OCI-LY1 (cell line): ENCODE measurements around the gene SIRT2.

Experiments used
- H2AFZ ChIP-seq: fragments of 200-600 bp; sonication (generic), shearing (Covaris generic); 2 replicates; pipeline ENCODE4 v1.6.0; 2014; ENCODE audit warnings: antibody characterized with exemption, mild to moderate bottlenecking, low read length
- H3F3A ChIP-seq: fragments of 200-600 bp; sonication (generic), shearing (Covaris generic); 2 replicates; pipeline ENCODE4 v1.6.0; 2014; ENCODE audit warnings: mild to moderate bottlenecking, antibody characterized with exemption, low read length, moderate library complexity; ENCODE audit not compliant: insufficient read depth
- H3K27ac ChIP-seq: fragments of 200-600 bp; sonication (generic); 2 replicates; pipeline ENCODE4 v1.5.1; 2014; ENCODE audit warnings: low read length, mixed run types, mild to moderate bottlenecking, low read depth; ENCODE audit not compliant: poor library complexity, severe bottlenecking
- H3K27me3 ChIP-seq: fragments of 200-600 bp; sonication (generic); 2 replicates; pipeline ENCODE4 v1.6.0; 2014; ENCODE audit warnings: antibody characterized with exemption, mild to moderate bottlenecking, low read length, moderate library complexity; ENCODE audit not compliant: insufficient read depth
- H3K36me3 ChIP-seq: fragments of 200-600 bp; sonication (generic); 2 replicates; pipeline ENCODE4 v1.6.1; 2014; ENCODE audit warnings: mild to moderate bottlenecking, antibody characterized with exemption, low read length, moderate library complexity, mixed read lengths; ENCODE audit not compliant: insufficient read depth
- H3K4me1 ChIP-seq: fragments of 200-600 bp; sonication (generic); 2 replicates; pipeline ENCODE4 v1.5.1; 2014; ENCODE audit warnings: mild to moderate bottlenecking, low read length, moderate library complexity; ENCODE audit not compliant: insufficient read depth, severe bottlenecking
- H3K4me2 ChIP-seq: fragments of 200-600 bp; sonication (generic), shearing (Covaris generic); 2 replicates; pipeline ENCODE4 v1.6.1; 2014; ENCODE audit warnings: low read length
- H3K4me3 ChIP-seq: fragments of 200-600 bp; sonication (generic); 2 replicates; pipeline ENCODE4 v1.5.1; 2014; ENCODE audit warnings: low read length, low read depth, mild to moderate bottlenecking, mixed read lengths; ENCODE audit not compliant: poor library complexity, severe bottlenecking
- H3K79me2 ChIP-seq: fragments of 200-600 bp; shearing (Covaris generic); 2 replicates; pipeline ENCODE4 v1.6.1; 2016; ENCODE audit warnings: mixed run types, low read length, mixed read lengths; ENCODE audit not compliant: insufficient read depth
- H3K9ac ChIP-seq: fragments of 200-600 bp; sonication (generic), shearing (Covaris generic); 2 replicates; pipeline ENCODE4 v1.6.1; 2014; ENCODE audit warnings: mild to moderate bottlenecking, low read length, mixed read lengths
- H3K9me2 ChIP-seq: fragments of 200-600 bp; sonication (generic), shearing (Covaris generic); 2 replicates; pipeline ENCODE4 v1.6.1; 2014; ENCODE audit warnings: low read depth, mild to moderate bottlenecking, low read length, mixed read lengths
- H3K9me3 ChIP-seq: fragments of 200-600 bp; shearing (Covaris generic); 2 replicates; pipeline ENCODE4 v1.6.1; 2014; ENCODE audit warnings: low read length, mixed read lengths
- H4K20me1 ChIP-seq: fragments of 200-600 bp; sonication (generic), shearing (Covaris generic); 2 replicates; pipeline ENCODE4 v1.6.0; 2016; ENCODE audit warnings: mild to moderate bottlenecking, low read length; ENCODE audit not compliant: insufficient read depth
- CTCF ChIP-seq: fragments of 200-600 bp; sonication (generic), shearing (Covaris generic); IDR thresholded peaks from 2 replicates; pipeline ENCODE4 v1.5.1; 2017; ENCODE audit warnings: mild to moderate bottlenecking, antibody characterized with exemption, low read length, moderate library complexity, mixed read lengths
- EZH2 ChIP-seq: fragments of 200-600 bp; sonication (generic), shearing (Covaris generic); IDR thresholded peaks from 2 replicates; pipeline ENCODE4 v1.8.0; 2017; ENCODE audit warnings: borderline replicate concordance, mixed run types, mild to moderate bottlenecking, antibody characterized with exemption, low read length, moderate library complexity, mixed read lengths

The SIRT2 gene

GRCh38 chr19:38870612-38871011 lies 28.8 kb downstream of the SIRT2 start:
- Histone ChIP-seq H3K27me3 (no peaks in the 10 kb centered on the region), H3K4me2 (peak overlapping the region; percentile 92), H3K27ac (peak overlapping the region; percentile 72)

GRCh38 chr19:38869836-38870607 lies 29.4 kb downstream of the SIRT2 start:
- 0 out of 2 replicates have a peak, but pooled peaks cover 6% of the 10 kb centered on the region for H3K36me3 ChIP-seq
- peaks cover 51% of the 10 kb centered on the region for H3K4me1 ChIP-seq
- H3F3A ChIP-seq, result peaks cover 6% of the 10 kb centered on the region; the same call in 1 of the 2 replicates
- no peaks in the 10 kb centered on the region for H3K9me3 ChIP-seq
- peak overlapping the region; percentile 92 for H3K4me2 ChIP-seq
- H4K20me1 ChIP-seq, result no peaks in the 10 kb centered on the region
- no peaks in the 10 kb centered on the region for H3K79me2 ChIP-seq
- H3K27me3 ChIP-seq, result no peaks in the 10 kb centered on the region
- no peak overlapping the region for H2AFZ ChIP-seq
- peak overlapping the region; percentile 84 for H3K27ac ChIP-seq
- peak overlapping the region; percentile 77 for H3K9ac ChIP-seq
- TF ChIP-seq CTCF (peak; percentile 93), EZH2 (no peak)
- H3K9me2 ChIP-seq, result no peaks in the 10 kb centered on the region
- peak overlapping the region; percentile 64 for H3K4me3 ChIP-seq

More at GRCh38 chr19:38870612-38871011, 28.8 kb downstream of the SIRT2 start:
- no peaks in the 10 kb centered on the region for H3K9me2 ChIP-seq
- H3K9ac ChIP-seq, result peak overlapping the region; percentile 77
- H3K4me3 ChIP-seq, result peak overlapping the region; percentile 64
- H3K9me3 ChIP-seq, result no peaks in the 10 kb centered on the region
- no peaks in the 10 kb centered on the region for H4K20me1 ChIP-seq
- H3F3A ChIP-seq, result peaks cover 6% of the 10 kb centered on the region; the same call in 1 of the 2 replicates
- no peak for TF ChIP-seq EZH2
- no peak for TF ChIP-seq CTCF
- 0 out of 2 replicates have a peak, but pooled peaks cover 6% of the 10 kb centered on the region for H3K36me3 ChIP-seq
- H3K4me1 ChIP-seq, result peaks cover 45% of the 10 kb centered on the region
- H2AFZ ChIP-seq, result no peak overlapping the region
- H3K79me2 ChIP-seq, result no peaks in the 10 kb centered on the region

- no peak for TF ChIP-seq CTCF
- TF ChIP-seq EZH2, result no peak
- H3K9ac ChIP-seq, result peak overlapping the region; percentile 77
- no peaks in the 10 kb centered on the region for H4K20me1 ChIP-seq
- peaks cover 6% of the 10 kb centered on the region; the same call in 1 of the 2 replicates for H3F3A ChIP-seq
- no peaks in the 10 kb centered on the region for H3K9me3 ChIP-seq
- no peaks in the 10 kb centered on the region for H3K79me2 ChIP-seq
- H3K9me2 ChIP-seq, result no peaks in the 10 kb centered on the region
- peak overlapping the region; percentile 64 for H3K4me3 ChIP-seq
- 0 out of 2 replicates have a peak, but pooled peaks cover 6% of the 10 kb centered on the region for H3K36me3 ChIP-seq
- H3K4me1 ChIP-seq, result peaks cover 58% of the 10 kb centered on the region
- peak overlapping the region; percentile 92 for H3K4me2 ChIP-seq
- no peaks in the 10 kb centered on the region for H3K27me3 ChIP-seq
- peak overlapping the region; percentile 84 for H3K27ac ChIP-seq
- H2AFZ ChIP-seq, result no peak overlapping the region
Observed at GRCh38 chr19:38869160-38869835, 30.1 kb downstream of the SIRT2 start.
